DND-41 (cell line): ENCODE data around the gene FAM171A1.
"Not testable (repeated sequence)": the region's sequence is repeated elsewhere in the genome, so short reads cannot be mapped to it uniquely, and the experiment has no call there.

Source experiments
- ATAC-seq: fragments of 200-7000 bp; cut with Tn5 transposase; 3 replicates; pipeline ENCODE4 v1.9.1; 2021; ENCODE audit warnings: low read depth; ENCODE audit not compliant: insufficient read depth
- DNase-seq: peaks from one replicate; pipeline ENCODE4 v3.0.0-alpha.2; 2020
- H2AFZ ChIP-seq: 2 replicates; pipeline ENCODE4 v1.6.0; 2012; ENCODE audit warnings: low read depth, low read length
- H3K27ac ChIP-seq: 2 replicates; pipeline ENCODE4 v1.5.1; 2012; ENCODE audit warnings: low read length, inconsistent platforms
- H3K27me3 ChIP-seq: fragments of 200-600 bp; sonication (generic); 2 replicates; pipeline ENCODE4 v1.6.0; 2012; ENCODE audit warnings: low read length, mild to moderate bottlenecking, inconsistent platforms; ENCODE audit not compliant: insufficient read depth, poor library complexity
- H3K36me3 ChIP-seq: 2 replicates; pipeline ENCODE4 v1.5.1; 2012; ENCODE audit warnings: low read length, inconsistent platforms; ENCODE audit not compliant: insufficient read depth
- H3K4me1 ChIP-seq: 2 replicates; pipeline ENCODE4 v1.5.1; 2012; ENCODE audit warnings: mild to moderate bottlenecking, low read length; ENCODE audit not compliant: insufficient read depth
- H3K4me2 ChIP-seq: 2 replicates; pipeline ENCODE4 v1.6.0; 2012; ENCODE audit warnings: mild to moderate bottlenecking, moderate library complexity, low read length, inconsistent platforms; ENCODE audit not compliant: insufficient read depth
- H3K4me3 ChIP-seq, 2 experiments: fragments of 200-600 bp in 1 of 2; shearing (Covaris generic) in 1 of 2; 2 replicates each; pipeline ENCODE4 v1.5.1; 2012 to 2016; ENCODE audit warnings: inconsistent platforms in 2 of 2, low read length in 2 of 2, mild to moderate bottlenecking in 2 of 2, low read depth in 1 of 2, moderate library complexity in 1 of 2
- H3K79me2 ChIP-seq: 2 replicates; pipeline ENCODE4 v1.6.0; 2012; ENCODE audit warnings: low read length, inconsistent platforms; ENCODE audit not compliant: insufficient read depth
- H3K9ac ChIP-seq: 2 replicates; pipeline ENCODE4 v1.6.0; 2012; ENCODE audit warnings: low read depth, mild to moderate bottlenecking, inconsistent platforms, low read length, moderate library complexity
- H3K9me3 ChIP-seq: 2 replicates; pipeline ENCODE4 v1.5.1; 2012; ENCODE audit warnings: low read length, moderate library complexity, mild to moderate bottlenecking, inconsistent platforms; ENCODE audit not compliant: insufficient read depth, severe bottlenecking
- H4K20me1 ChIP-seq: 2 replicates; pipeline ENCODE4 v1.6.0; 2012; ENCODE audit warnings: low read length; ENCODE audit not compliant: insufficient read depth
- EZH2 ChIP-seq: IDR thresholded peaks from 3 replicates; pipeline ENCODE4 v1.6.1; 2012; ENCODE audit warnings: borderline replicate concordance, low read depth, mild to moderate bottlenecking, moderate library complexity, low read length, inconsistent platforms; ENCODE audit not compliant: severe bottlenecking
- TF ChIP-seq, protein P1 (sequence below): IDR thresholded peaks from 2 replicates; pipeline ENCODE4 v1.5.1; 2012; ENCODE audit warnings: borderline replicate concordance, low read length, moderate library complexity, mild to moderate bottlenecking; ENCODE audit not compliant: poor library complexity, severe bottlenecking; ENCODE audit errors: extremely low read depth

Gene FAM171A1

DNA sequence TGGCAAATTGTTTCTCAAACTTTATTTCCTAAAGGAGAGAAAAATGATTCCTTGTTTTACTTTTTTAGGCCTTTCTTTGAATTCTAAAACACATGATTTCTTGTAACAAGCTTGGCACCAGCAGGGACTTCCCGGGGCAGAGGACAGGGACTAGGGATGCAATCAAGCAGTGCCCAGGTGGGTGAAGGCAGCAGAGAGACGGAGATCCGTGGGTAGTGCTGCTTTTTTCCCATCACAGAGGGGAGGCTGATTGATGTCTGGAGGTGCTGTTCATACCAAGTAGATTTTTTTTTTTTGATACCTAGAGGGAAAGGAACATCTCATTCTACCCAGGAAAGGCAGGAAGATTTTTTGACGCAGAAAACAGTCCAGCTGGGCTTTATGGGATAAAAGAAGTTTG lies 91.9 kb downstream of the FAM171A1 start:
- H2AFZ ChIP-seq = no peak overlapping the region
- no peak for ATAC-seq
- H3K9me3 ChIP-seq = no peaks in the 10 kb centered on the region
- no peak overlapping the region for H3K9ac ChIP-seq
- H3K4me1 ChIP-seq = no peaks in the 10 kb centered on the region
- no peaks in the 10 kb centered on the region for H4K20me1 ChIP-seq
- no peak overlapping the region for H3K27ac ChIP-seq
- DNase-seq = no peak
- H3K4me2 ChIP-seq = no peak overlapping the region
- no peak overlapping the region for H3K4me3 ChIP-seq
- no peaks in the 10 kb centered on the region for H3K27me3 ChIP-seq
- no peaks in the 10 kb centered on the region for H3K79me2 ChIP-seq
- peaks cover 5% of the 10 kb centered on the region; the same call in 1 of the 2 replicates for H3K36me3 ChIP-seq
- TF ChIP-seq, protein P1, sequence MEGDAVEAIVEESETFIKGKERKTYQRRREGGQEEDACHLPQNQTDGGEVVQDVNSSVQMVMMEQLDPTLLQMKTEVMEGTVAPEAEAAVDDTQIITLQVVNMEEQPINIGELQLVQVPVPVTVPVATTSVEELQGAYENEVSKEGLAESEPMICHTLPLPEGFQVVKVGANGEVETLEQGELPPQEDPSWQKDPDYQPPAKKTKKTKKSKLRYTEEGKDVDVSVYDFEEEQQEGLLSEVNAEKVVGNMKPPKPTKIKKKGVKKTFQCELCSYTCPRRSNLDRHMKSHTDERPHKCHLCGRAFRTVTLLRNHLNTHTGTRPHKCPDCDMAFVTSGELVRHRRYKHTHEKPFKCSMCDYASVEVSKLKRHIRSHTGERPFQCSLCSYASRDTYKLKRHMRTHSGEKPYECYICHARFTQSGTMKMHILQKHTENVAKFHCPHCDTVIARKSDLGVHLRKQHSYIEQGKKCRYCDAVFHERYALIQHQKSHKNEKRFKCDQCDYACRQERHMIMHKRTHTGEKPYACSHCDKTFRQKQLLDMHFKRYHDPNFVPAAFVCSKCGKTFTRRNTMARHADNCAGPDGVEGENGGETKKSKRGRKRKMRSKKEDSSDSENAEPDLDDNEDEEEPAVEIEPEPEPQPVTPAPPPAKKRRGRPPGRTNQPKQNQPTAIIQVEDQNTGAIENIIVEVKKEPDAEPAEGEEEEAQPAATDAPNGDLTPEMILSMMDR = no peak
- no peak for TF ChIP-seq EZH2

DNA sequence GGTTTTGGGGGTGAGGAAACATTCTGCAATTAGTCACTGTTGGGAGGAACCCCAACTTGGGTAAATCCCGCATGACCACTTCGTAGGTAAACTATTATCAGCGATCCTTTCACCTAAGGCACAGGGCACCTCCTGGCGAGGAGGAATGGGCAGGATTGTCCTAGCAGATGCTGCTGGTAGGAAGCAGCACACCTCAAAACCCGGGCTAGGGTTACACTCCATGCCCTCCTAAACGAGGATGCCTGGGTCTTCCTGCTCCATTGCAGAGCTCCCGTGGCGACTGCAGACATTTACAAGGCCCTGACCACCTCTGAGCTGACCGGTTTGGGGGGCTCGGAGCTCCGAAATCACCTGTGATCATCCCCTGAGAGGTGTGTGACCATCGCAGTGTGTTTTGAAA lies 92.3 kb downstream of the FAM171A1 start:
- Histone ChIP-seq H3K27ac (no peak overlapping the region), H3K9ac (no peak overlapping the region), H3K4me1 (no peaks in the 10 kb centered on the region), H3K79me2 (no peaks in the 10 kb centered on the region), H3K27me3 (no peaks in the 10 kb centered on the region), H3K36me3 (peaks cover 5% of the 10 kb centered on the region; the same call in 1 of the 2 replicates), H3K4me3 (no peak overlapping the region), H4K20me1 (no peaks in the 10 kb centered on the region), H3K9me3 (no peaks in the 10 kb centered on the region), H3K4me2 (no peak overlapping the region), H2AFZ (no peak overlapping the region)
- no peak for ATAC-seq
- no peak for TF ChIP-seq EZH2
- TF ChIP-seq, protein P1 = no peak
- no peak for DNase-seq

DNA sequence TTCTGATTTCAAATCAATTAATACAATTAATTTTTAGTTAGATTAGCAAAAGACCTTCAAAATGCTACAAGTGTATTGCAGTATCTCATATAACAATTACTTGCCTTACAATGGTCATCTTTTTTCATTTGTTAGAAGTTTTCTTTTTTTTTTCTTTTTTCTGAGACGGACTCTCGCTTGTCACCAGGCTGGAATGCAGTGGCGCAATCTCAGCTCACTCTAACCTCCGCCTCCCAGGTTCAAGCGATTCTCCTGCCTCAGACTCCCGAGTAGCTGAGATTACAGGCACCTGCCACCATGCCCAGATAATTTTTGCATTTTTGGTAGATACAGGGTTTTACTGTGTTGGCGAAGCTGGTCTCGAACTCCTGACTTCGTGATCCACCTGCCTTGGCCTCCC lies 95.0 kb downstream of the FAM171A1 start:
- H3K36me3 ChIP-seq, H3K4me1 ChIP-seq, H3K9me3 ChIP-seq, ATAC-seq, H3K4me3 ChIP-seq, H4K20me1 ChIP-seq, H2AFZ ChIP-seq, H3K4me2 ChIP-seq, DNase-seq, H3K9ac ChIP-seq, H3K79me2 ChIP-seq, H3K27me3 ChIP-seq, H3K27ac ChIP-seq: not testable (repeated sequence)

DNA sequence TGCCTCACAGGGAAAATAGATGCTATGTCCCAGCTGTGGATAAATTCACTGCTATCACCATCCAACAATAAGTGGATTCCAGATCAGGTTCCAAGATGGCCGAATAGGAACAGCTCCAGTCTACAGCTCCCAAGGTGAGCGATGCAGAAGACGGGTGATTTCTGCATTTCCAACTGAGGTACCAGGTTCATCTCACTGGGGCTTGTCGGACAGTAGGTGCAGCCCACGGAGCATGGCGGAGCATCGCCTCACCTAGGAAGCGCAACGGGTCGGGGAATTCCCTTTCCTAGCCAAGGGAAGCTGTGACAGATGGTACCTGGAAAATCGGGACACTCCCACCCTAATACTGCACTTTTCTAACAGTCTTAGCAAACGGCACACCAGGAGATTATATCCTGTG lies 101.3 kb downstream of the FAM171A1 start:
- not testable (repeated sequence) for H3K9ac ChIP-seq, H4K20me1 ChIP-seq, H3K9me3 ChIP-seq, H3K4me3 ChIP-seq, H3K79me2 ChIP-seq, H2AFZ ChIP-seq, H3K36me3 ChIP-seq, DNase-seq, H3K27me3 ChIP-seq, H3K4me2 ChIP-seq, ATAC-seq, H3K4me1 ChIP-seq, H3K27ac ChIP-seq
